HepG2 (cell line): Measurements from ENCODE around the gene CELSR3. TPM values are rescaled to one million over a fixed set of nuclear protein-coding genes. Genes with fewer than 3 reads are reported as not detected.

Experiments
- ARNT ChIP-seq: fragments of 450-650 bp; IDR thresholded peaks from 2 replicates; pipeline ENCODE4 v1.6.1; 2017
- CAMTA2 ChIP-seq: sonication (generic); formaldehyde crosslinking; IDR thresholded peaks from 2 replicates; pipeline ENCODE4 v1.4.0; 2020; ENCODE audit warnings: mild to moderate bottlenecking, missing genetic modification reagents, borderline replicate concordance
- FOSL1 ChIP-seq: sonication (generic); formaldehyde crosslinking; IDR thresholded peaks from 2 replicates; pipeline ENCODE4 v1.9.0; 2021; ENCODE audit warnings: missing genetic modification reagents, borderline replicate concordance
- GZF1 ChIP-seq: sonication (generic); formaldehyde crosslinking; IDR thresholded peaks from 2 replicates; pipeline ENCODE4 v1.5.1; 2020; ENCODE audit warnings: mild to moderate bottlenecking, missing genetic modification reagents
- HNF4A ChIP-seq: sonication (generic); formaldehyde crosslinking; IDR thresholded peaks from 2 replicates; pipeline ENCODE4 v1.4.0; 2020; ENCODE audit warnings: missing genetic modification reagents
- IRX3 ChIP-seq: sonication (generic); formaldehyde crosslinking; IDR thresholded peaks from 2 replicates; pipeline ENCODE4 v1.8.1; 2023; ENCODE audit warnings: mild to moderate bottlenecking, low read depth, missing genetic modification reagents, borderline replicate concordance
- JDP2 ChIP-seq: sonication (generic); formaldehyde crosslinking; IDR thresholded peaks from 2 replicates; pipeline ENCODE4 v1.8.1; 2022; ENCODE audit warnings: missing genetic modification reagents, borderline replicate concordance
- JUNB ChIP-seq: sonication (generic); formaldehyde crosslinking; IDR thresholded peaks from 2 replicates; pipeline ENCODE4 v1.8.0; 2022; ENCODE audit warnings: missing genetic modification reagents, mild to moderate bottlenecking, borderline replicate concordance
- KLF9 ChIP-seq: IDR thresholded peaks from 2 replicates; pipeline ENCODE4 v1.6.1; 2016; ENCODE audit warnings: low read depth
- NFATC3 ChIP-seq: sonication (generic); formaldehyde crosslinking; IDR thresholded peaks from 2 replicates; pipeline ENCODE4 v1.5.1; 2020; ENCODE audit warnings: mild to moderate bottlenecking, missing genetic modification reagents
- SRY ChIP-seq: sonication (generic); formaldehyde crosslinking; IDR thresholded peaks from 2 replicates; pipeline ENCODE4 v1.8.0; 2022; ENCODE audit warnings: mild to moderate bottlenecking, missing genetic modification reagents
- XRCC5 ChIP-seq: fragments of 200-400 bp; formaldehyde crosslinking; optimal IDR thresholded peaks from 2 replicates; pipeline ENCODE3; 2017; ENCODE audit warnings: mild to moderate bottlenecking, low read length
- ZBTB38 ChIP-seq: sonication (generic); formaldehyde crosslinking; IDR thresholded peaks from 2 replicates; pipeline ENCODE4 v1.5.1; 2020; ENCODE audit warnings: mild to moderate bottlenecking, missing genetic modification reagents
- ZC3H13 ChIP-seq: sonication (generic); formaldehyde crosslinking; IDR thresholded peaks from 2 replicates; pipeline ENCODE4 v1.8.1; 2023; ENCODE audit warnings: mild to moderate bottlenecking, missing genetic modification reagents, moderate library complexity
- ZFP41 ChIP-seq: sonication (generic); formaldehyde crosslinking; IDR thresholded peaks from 2 replicates; pipeline ENCODE4 v1.4.0; 2020; ENCODE audit warnings: mild to moderate bottlenecking, missing genetic modification reagents, borderline replicate concordance
- ZFY ChIP-seq: sonication (generic); formaldehyde crosslinking; IDR thresholded peaks from 2 replicates; pipeline ENCODE4 v1.4.0; 2020; ENCODE audit warnings: missing genetic modification reagents
- ZFYVE20 ChIP-seq: sonication (generic); formaldehyde crosslinking; IDR thresholded peaks from 2 replicates; pipeline ENCODE4 v1.8.0; 2023; ENCODE audit warnings: low read depth, mild to moderate bottlenecking, moderate library complexity, missing genetic modification reagents, borderline replicate concordance
- ZNF260 ChIP-seq: sonication (generic); formaldehyde crosslinking; IDR thresholded peaks from 2 replicates; pipeline ENCODE4 v1.4.0; 2020; ENCODE audit warnings: missing genetic modification reagents, low read depth, mild to moderate bottlenecking, borderline replicate concordance
- ZNF329 ChIP-seq: sonication (generic); formaldehyde crosslinking; IDR thresholded peaks from 2 replicates; pipeline ENCODE4 v1.9.0; 2021; ENCODE audit warnings: low read depth, mild to moderate bottlenecking, missing genetic modification reagents
- ZNF572 ChIP-seq: sonication (generic); formaldehyde crosslinking; IDR thresholded peaks from 2 replicates; pipeline ENCODE4 v1.5.1; 2020; ENCODE audit warnings: mild to moderate bottlenecking, missing genetic modification reagents
- ZNF891 ChIP-seq: sonication (generic); formaldehyde crosslinking; IDR thresholded peaks from 2 replicates; pipeline ENCODE4 v1.5.0; 2020; ENCODE audit warnings: mild to moderate bottlenecking, missing genetic modification reagents
- ZSCAN22 ChIP-seq: sonication (generic); formaldehyde crosslinking; IDR thresholded peaks from 2 replicates; pipeline ENCODE4 v1.4.0; 2020; ENCODE audit warnings: mild to moderate bottlenecking, missing genetic modification reagents
- polyA plus RNA-seq, 8 experiments: library from polyadenylated mRNA; depleted of rRNA in 3 of 8; stranded (reverse) in 7 of 8; unstranded in 1 of 8; fragments of >200 nt; fragmentation: Illumina TruSeq in 4 of 8; extraction: Trizol in 4 of 8; gene quantifications; 2 replicates each; pipeline versions ENCODE4 v1.2.1 to v1.2.3, GENCODE V29; 2011 to 2016; ENCODE audit warnings: low read depth in 4 of 8, missing spikeins in 1 of 8, mixed read lengths in 1 of 8; ENCODE audit not compliant: insufficient read depth in 1 of 8
- total RNA-seq, 5 experiments: library from RNA; depleted of rRNA; stranded (reverse); fragments of >200 nt; fragmentation: Illumina TruSeq; extraction: Trizol; gene quantifications; 2 replicates each; pipeline ENCODE4 v1.2.3, GENCODE V29; 2016; ENCODE audit warnings: low read depth in 1 of 5
- TF ChIP-seq, protein P1 (sequence below): IDR thresholded peaks from 2 replicates; pipeline ENCODE4 v1.6.1; 2018; ENCODE audit warnings: missing genetic modification reagents
- TF ChIP-seq, protein P2 (sequence below): sonication (generic); formaldehyde crosslinking; IDR thresholded peaks from 2 replicates; pipeline ENCODE4 v1.4.0; 2020; ENCODE audit warnings: missing genetic modification reagents
- TF ChIP-seq, protein P3 (sequence below): sonication (generic); formaldehyde crosslinking; IDR thresholded peaks from 2 replicates; pipeline ENCODE4 v1.4.0; 2020; ENCODE audit warnings: mild to moderate bottlenecking, missing genetic modification reagents

The CELSR3 gene
- total and polyA plus RNA-seq, 2 of the 13 experiments (the other 11 are each of a cell fraction or from before 2014, with no cell fraction given), result 5.4 to 6.7 TPM

DNA sequence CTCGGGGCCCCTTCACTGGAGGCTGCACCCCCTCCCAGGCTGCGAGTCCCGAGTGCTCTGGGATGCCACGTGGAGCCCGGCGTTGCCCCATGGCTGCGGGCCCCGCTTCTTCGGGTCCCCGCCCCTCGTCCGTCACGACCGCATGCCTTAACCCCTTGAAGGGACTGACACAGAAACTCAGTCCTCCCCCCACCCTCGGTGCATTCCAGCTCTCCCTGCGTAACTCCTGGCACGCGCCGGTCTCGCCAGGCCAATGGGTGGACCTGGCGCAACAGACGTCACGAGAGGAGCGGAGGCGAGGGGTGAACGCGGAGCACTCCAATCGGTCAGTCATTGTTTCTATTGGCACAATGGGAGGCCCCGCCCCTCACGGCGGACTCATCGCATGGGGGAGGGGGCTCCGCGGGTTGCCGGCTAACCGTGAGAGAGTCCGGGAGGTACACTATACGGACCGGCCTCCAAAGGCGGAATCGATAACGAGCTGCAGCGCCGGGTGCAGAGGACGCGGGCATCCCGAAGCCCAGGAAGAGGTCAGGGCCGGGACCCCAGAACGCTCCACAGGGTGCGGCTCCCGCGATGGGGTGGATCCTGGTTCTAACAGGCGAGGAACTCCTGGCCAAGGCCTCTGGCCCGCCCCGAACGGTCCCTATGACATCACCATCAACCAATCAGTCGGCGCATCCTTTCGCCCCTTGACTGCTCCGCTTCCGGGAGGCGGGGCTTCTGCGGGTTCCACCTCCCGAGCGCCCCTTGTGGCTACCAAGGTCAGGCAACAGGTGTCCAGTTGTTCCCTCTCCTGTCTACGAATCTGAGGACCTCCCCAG, 1.0 kb upstream of the CELSR3 start (continued):
- TF ChIP-seq ZFP41 (CRISPR knock-in tag) (no peak), ZNF329 (CRISPR knock-in tag) (peak; percentile 8; the same call in 1 of the 2 replicates), ZNF891 (CRISPR knock-in tag) (peak; percentile 87; the same call in 1 of the 2 replicates), XRCC5 (peak; percentile 77), GZF1 (CRISPR knock-in tag) (peak; percentile 62; the same call in 1 of the 2 replicates), FOSL1 (CRISPR knock-in tag) (no peak), ARNT (no peak), ZFY (peak; percentile 65), ZBTB38 (CRISPR knock-in tag) (no peak), IRX3 (CRISPR knock-in tag) (0 out of 2 replicates have a peak, but pooled peaks have one; percentile 47), JDP2 (CRISPR knock-in tag) (no peak), ZSCAN22 (no peak), HNF4A (peak; percentile 43; the same call in 1 of the 2 replicates), ZNF572 (no peak), JUNB (CRISPR knock-in tag) (no peak), ZFYVE20 (CRISPR knock-in tag) (no peak), KLF9 (CRISPR knock-in tag) (no peak), CAMTA2 (CRISPR knock-in tag) (no peak), NFATC3 (CRISPR knock-in tag) (peak; percentile 24; the same call in 1 of the 2 replicates), ZC3H13 (CRISPR knock-in tag) (peak; percentile 91), ZNF260 (CRISPR knock-in tag) (no peak), SRY (CRISPR knock-in tag) (no peak; the same call in 1 of the 2 replicates)
- TF ChIP-seq, protein P1, sequence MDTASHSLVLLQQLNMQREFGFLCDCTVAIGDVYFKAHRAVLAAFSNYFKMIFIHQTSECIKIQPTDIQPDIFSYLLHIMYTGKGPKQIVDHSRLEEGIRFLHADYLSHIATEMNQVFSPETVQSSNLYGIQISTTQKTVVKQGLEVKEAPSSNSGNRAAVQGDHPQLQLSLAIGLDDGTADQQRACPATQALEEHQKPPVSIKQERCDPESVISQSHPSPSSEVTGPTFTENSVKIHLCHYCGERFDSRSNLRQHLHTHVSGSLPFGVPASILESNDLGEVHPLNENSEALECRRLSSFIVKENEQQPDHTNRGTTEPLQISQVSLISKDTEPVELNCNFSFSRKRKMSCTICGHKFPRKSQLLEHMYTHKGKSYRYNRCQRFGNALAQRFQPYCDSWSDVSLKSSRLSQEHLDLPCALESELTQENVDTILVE (CRISPR knock-in tag), result peak; percentile 92
- TF ChIP-seq, protein P2, sequence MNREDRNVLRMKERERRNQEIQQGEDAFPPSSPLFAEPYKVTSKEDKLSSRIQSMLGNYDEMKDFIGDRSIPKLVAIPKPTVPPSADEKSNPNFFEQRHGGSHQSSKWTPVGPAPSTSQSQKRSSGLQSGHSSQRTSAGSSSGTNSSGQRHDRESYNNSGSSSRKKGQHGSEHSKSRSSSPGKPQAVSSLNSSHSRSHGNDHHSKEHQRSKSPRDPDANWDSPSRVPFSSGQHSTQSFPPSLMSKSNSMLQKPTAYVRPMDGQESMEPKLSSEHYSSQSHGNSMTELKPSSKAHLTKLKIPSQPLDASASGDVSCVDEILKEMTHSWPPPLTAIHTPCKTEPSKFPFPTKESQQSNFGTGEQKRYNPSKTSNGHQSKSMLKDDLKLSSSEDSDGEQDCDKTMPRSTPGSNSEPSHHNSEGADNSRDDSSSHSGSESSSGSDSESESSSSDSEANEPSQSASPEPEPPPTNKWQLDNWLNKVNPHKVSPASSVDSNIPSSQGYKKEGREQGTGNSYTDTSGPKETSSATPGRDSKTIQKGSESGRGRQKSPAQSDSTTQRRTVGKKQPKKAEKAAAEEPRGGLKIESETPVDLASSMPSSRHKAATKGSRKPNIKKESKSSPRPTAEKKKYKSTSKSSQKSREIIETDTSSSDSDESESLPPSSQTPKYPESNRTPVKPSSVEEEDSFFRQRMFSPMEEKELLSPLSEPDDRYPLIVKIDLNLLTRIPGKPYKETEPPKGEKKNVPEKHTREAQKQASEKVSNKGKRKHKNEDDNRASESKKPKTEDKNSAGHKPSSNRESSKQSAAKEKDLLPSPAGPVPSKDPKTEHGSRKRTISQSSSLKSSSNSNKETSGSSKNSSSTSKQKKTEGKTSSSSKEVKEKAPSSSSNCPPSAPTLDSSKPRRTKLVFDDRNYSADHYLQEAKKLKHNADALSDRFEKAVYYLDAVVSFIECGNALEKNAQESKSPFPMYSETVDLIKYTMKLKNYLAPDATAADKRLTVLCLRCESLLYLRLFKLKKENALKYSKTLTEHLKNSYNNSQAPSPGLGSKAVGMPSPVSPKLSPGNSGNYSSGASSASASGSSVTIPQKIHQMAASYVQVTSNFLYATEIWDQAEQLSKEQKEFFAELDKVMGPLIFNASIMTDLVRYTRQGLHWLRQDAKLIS (CRISPR knock-in tag), result no peak
- TF ChIP-seq, protein P3, sequence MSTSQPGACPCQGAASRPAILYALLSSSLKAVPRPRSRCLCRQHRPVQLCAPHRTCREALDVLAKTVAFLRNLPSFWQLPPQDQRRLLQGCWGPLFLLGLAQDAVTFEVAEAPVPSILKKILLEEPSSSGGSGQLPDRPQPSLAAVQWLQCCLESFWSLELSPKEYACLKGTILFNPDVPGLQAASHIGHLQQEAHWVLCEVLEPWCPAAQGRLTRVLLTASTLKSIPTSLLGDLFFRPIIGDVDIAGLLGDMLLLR (CRISPR knock-in tag), result peak; percentile 24; the same call in 1 of the 2 replicates
